Left kidney (tissue), 1 donor: Measurements from ENCODE around the gene NARS2. TPM values are rescaled to one million over a fixed set of nuclear protein-coding genes. Genes with fewer than 3 reads are reported as not detected.

ENCODE experiments used
- polyA plus RNA-seq: library from polyadenylated mRNA; unstranded; fragments of 120-200 nt; gene quantifications from one replicate; pipeline ENCODE4 v1.2.1, GENCODE V29; 2013; ENCODE audit not compliant: insufficient read length

NARS2 gene
- polyA plus RNA-seq, 1 donor, result 56.9 TPM

Other genes with a start within 250 kb of the NARS2 start
- 17.5 TPM for gene GAB2, start 157.0 kb downstream of the NARS2 start, polyA plus RNA-seq